Activated CD4-positive, alpha-beta T cell treated with anti-CD3 and anti-CD28 coated beads for 36 hours (primary cell): ENCODE results near the gene SACM1L. TPM values are rescaled to one million over a fixed set of nuclear protein-coding genes. Genes with fewer than 3 reads are reported as not detected.
A peak's percentile ranks its signal among the peaks of the same experiment; 100 is the strongest.

Experiments
- ATAC-seq: fragments of 200-7000 bp; cut with Tn5 transposase; one replicate; pipeline ENCODE4 v1.10.0; 2021; ENCODE audit warnings: mild to moderate bottlenecking, moderate library complexity
- CTCF ChIA-PET: fragments of 350-600 bp; sonication (Branson Sonifier 250); formaldehyde crosslinking; loops from one replicate; lab custom pipeline; 2021; ENCODE audit warnings: antibody characterized with exemption; lab: Charles Lee
- POLR2A ChIA-PET: fragments of 350-600 bp; sonication (Branson Sonifier 250); formaldehyde crosslinking; loops from one replicate; lab custom pipeline; 2021; ENCODE audit warnings: antibody characterized with exemption, inconsistent platforms; lab: Charles Lee
- DNase-seq: peaks from one replicate; pipeline ENCODE4 v3.0.0-alpha.2; 2020
- H3K27ac Mint-ChIP-seq: one replicate; pipeline ENCODE4 v1.8.0; 2021; ENCODE audit warnings: mixed read lengths
- H3K27me3 Mint-ChIP-seq: one replicate; pipeline ENCODE4 v1.8.0; 2021; ENCODE audit warnings: mixed read lengths
- H3K36me3 Mint-ChIP-seq: one replicate; pipeline ENCODE4 v1.8.0; 2021; ENCODE audit warnings: low read depth, mixed read lengths
- H3K4me1 Mint-ChIP-seq: one replicate; pipeline ENCODE4 v1.8.0; 2021; ENCODE audit warnings: mixed read lengths
- H3K4me3 Mint-ChIP-seq: one replicate; pipeline ENCODE4 v1.8.0; 2021; ENCODE audit warnings: mild to moderate bottlenecking, moderate library complexity, mixed read lengths
- H3K9me3 Mint-ChIP-seq: one replicate; pipeline ENCODE4 v1.8.0; 2021; ENCODE audit warnings: low read depth, mixed read lengths
- intact Hi-C, 2 experiments: fragments of 100-400 bp; cut with DNase I in 1 of 2; cut with micrococcal nuclease in 1 of 2; formaldehyde crosslinking; loops; one replicate each; pipeline versions ENCODE4 v1.14.2 to v1.15.1; 2022 to 2024; cut with DNase I, micrococcal nuclease
- total RNA-seq, 2 experiments: library from RNA; stranded (reverse); gene quantifications; one replicate each; pipeline ENCODE4 v1.2.3, GENCODE V29; 2021

The SACM1L gene
- total RNA-seq, 2 experiments from 2014 or later, result 34.2 to 51.8 TPM

DNA sequence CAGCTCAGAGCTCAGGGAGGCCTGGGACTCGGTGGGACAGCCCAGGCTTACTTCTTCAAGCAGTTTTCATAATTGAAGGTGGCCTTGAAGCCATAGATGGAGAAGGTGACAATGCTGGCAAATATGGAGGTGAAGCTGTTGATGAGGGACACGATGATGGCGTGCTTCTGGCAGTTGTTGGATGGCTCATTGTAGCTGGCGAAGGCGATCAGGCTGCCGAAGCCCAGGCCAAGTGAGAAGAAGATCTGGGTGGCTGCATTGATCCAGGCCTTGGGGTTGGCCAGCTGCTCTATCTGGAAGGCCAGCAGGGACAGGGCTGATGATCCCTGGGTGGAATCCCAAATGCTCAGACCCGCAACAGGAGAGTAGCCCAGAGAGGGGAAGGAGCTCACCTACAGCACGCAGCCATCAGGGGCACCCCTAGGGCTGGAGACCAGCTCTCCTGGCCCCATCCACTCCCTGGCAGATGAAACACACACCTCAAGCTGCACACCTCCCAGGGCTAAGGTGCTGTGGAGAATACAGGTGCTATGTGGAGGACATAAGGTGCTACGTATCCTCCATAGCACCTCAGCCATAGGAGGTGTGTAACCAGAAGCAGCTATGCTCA, 82.1 kb downstream of the SACM1L start:
- intact Hi-C loops, result no loop called here
- Mint-ChIP-seq H3K36me3 (no peaks in the 10 kb centered on the region), H3K4me1 (peaks cover 11% of the 10 kb centered on the region), H3K27me3 (peaks cover 12% of the 10 kb centered on the region), H3K27ac (no peak overlapping the region), H3K4me3 (no peak overlapping the region), H3K9me3 (peaks cover 3% of the 10 kb centered on the region)
- ChIA-PET POLR2A (no interaction called here), CTCF (interaction anchor here (0.6 to 1.2 kb wide), 3 partner anchors 12 to 1425 kb away, joined by 3 read pairs; no protein-coding TSS in a partner anchor)
- no peak for DNase-seq
- no peak for ATAC-seq

DNA sequence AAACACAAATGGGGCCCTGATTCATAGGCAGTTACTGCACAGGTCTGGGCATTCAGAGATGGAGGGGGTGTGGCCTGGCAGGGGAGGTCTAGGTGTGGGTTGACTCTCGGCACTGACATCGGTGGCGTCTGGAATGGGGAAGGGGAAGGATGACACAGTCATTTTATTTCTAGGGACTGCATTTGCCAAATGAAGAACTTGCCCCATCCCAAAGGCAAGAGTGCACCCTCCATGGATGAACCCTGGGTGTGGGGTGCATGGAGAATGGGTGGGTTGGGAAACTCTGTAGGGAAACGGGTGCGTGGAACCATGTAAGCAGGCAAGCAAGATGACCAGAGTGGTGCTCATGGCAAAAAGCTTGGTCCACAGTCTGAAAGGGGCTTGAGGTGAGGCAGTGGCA, 82.6 kb downstream of the SACM1L start:
- H3K27ac Mint-ChIP-seq, result no peak overlapping the region
- no peaks in the 10 kb centered on the region for H3K36me3 Mint-ChIP-seq
- CTCF ChIA-PET, result interaction anchor here (1.0 to 1.2 kb wide), 2 partner anchors 13 to 81 kb away, joined by 3 read pairs; no protein-coding TSS in a partner anchor
- ATAC-seq (no peak), DNase-seq (no peak)
- POLR2A ChIA-PET, result no interaction called here
- peaks cover 3% of the 10 kb centered on the region for H3K9me3 Mint-ChIP-seq
- H3K27me3 Mint-ChIP-seq, result peaks cover 12% of the 10 kb centered on the region
- peaks cover 11% of the 10 kb centered on the region for H3K4me1 Mint-ChIP-seq
- intact Hi-C loops, result no loop called here
- no peak overlapping the region for H3K4me3 Mint-ChIP-seq

DNA sequence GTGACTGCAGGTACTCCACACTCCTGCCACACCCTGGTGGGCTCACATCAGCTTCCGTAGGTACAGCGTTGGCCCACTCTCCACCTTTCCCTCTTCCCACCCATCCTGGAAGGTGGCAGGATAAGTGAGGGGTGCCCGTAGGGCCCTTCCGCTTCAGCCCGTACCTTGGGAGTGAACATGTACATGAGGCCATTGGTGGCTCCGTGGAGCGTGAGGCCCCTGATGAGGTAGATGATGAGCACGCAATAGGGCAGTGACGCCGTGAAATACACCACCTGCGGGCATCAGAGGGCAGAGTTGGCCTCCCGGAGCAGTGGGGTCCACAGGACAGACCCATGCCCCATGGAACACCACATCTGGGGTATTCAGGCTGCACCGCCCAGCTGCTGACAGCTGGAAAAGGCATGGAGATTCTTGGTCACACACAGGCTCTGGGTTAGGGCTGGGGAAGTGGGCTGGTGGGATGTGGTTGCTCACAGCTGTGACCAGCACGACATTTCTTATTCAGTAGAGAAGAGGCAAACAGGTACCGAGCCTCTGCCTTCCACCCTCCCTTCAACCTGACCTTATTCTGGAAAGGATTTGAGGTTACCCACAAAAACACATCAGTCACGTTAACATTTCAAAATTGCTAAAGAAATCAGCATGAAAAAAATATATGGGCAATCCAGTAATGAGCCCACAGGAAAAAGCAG, 83.3 kb downstream of the SACM1L start:
- H3K9me3 Mint-ChIP-seq, result peaks cover 1% of the 10 kb centered on the region
- H3K36me3 Mint-ChIP-seq, result no peaks in the 10 kb centered on the region
- ATAC-seq (peak; percentile 44), DNase-seq (peak; percentile 33)
- peaks cover 12% of the 10 kb centered on the region for H3K27me3 Mint-ChIP-seq
- CTCF ChIA-PET, result interaction anchor here (1.2 kb wide), 1 partner anchor 80 kb away, joined by 3 read pairs; no protein-coding TSS in a partner anchor
- peaks cover 11% of the 10 kb centered on the region for H3K4me1 Mint-ChIP-seq
- POLR2A ChIA-PET, result no interaction called here
- intact Hi-C loops, result no loop called here
- no peak overlapping the region for H3K4me3 Mint-ChIP-seq
- no peak overlapping the region for H3K27ac Mint-ChIP-seq

DNA sequence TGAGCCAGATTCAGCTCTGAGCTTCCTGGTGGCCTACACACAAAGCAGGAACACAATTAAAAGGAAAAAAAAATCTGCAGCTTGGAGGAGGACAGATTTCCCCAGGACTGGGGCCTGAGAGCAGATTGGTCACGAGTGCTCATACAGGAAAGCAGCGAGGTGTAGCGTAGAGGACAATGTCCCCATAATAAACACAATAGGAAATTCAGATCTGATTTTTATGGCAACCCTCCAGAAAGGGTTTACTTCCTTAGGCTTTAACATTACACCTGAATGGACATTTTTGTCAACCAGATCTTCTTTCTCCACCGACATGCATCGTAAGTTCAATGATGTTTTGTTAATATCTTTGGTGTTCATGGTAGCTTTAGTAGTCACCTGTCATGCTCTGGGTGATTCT, 83.9 kb downstream of the SACM1L start:
- DNase-seq (no peak), ATAC-seq (no peak)
- Mint-ChIP-seq H3K4me3 (no peak overlapping the region), H3K4me1 (peaks cover 11% of the 10 kb centered on the region), H3K27ac (no peak overlapping the region), H3K36me3 (no peaks in the 10 kb centered on the region), H3K9me3 (no peaks in the 10 kb centered on the region), H3K27me3 (peaks cover 12% of the 10 kb centered on the region)
- ChIA-PET CTCF (interaction anchor here (1.3 kb wide), 1 partner anchor 305 kb away, joined by 3 read pairs; no protein-coding TSS in a partner anchor), POLR2A (no interaction called here)
- intact Hi-C loops, result no loop called here

DNA sequence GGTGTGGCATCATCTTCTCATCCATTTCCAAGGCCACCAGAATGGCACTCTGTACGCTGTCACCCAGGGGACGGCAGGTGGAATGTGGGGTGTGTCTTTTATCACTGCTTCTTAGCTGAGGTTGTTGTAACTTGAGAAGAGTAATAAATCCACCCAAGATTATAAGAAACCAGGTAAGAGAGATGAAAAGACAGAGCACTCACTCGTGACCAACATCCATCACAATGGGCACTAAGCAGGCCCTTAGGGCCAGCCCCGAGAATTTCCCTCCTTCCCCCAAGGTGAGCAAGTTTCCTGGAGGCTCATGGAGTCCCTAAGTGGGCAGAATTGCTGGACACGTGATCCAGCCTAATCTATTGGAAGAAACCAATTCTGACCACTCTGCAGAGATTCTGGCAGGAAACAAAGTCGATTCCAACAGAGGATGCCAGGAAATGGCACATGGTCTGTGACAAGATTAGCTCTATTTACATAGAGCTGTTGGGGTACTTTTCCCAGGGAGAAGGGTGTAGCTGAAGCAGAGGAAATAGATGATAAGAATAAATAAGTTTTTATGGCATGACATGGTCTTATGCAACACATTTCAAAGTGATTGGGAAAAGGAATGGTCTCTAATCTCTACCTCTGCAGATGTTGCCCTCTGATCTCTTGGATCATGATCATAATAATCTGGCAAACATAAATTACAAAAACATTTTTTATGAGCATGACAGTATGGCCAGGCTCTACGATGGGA, 84.7 kb downstream of the SACM1L start:
- no peak overlapping the region for H3K27ac Mint-ChIP-seq
- intact Hi-C loops, result no loop called here
- H3K4me3 Mint-ChIP-seq, result no peak overlapping the region
- no peak for ATAC-seq
- DNase-seq, result no peak
- peaks cover 7% of the 10 kb centered on the region for H3K27me3 Mint-ChIP-seq
- peaks cover 11% of the 10 kb centered on the region for H3K4me1 Mint-ChIP-seq
- H3K9me3 Mint-ChIP-seq, result no peaks in the 10 kb centered on the region
- H3K36me3 Mint-ChIP-seq, result no peaks in the 10 kb centered on the region
- ChIA-PET POLR2A (no interaction called here), CTCF (interaction anchor here (1.0 to 1.3 kb wide), 3 partner anchors 146 to 304 kb away, joined by 3 read pairs; no protein-coding TSS in a partner anchor)

DNA sequence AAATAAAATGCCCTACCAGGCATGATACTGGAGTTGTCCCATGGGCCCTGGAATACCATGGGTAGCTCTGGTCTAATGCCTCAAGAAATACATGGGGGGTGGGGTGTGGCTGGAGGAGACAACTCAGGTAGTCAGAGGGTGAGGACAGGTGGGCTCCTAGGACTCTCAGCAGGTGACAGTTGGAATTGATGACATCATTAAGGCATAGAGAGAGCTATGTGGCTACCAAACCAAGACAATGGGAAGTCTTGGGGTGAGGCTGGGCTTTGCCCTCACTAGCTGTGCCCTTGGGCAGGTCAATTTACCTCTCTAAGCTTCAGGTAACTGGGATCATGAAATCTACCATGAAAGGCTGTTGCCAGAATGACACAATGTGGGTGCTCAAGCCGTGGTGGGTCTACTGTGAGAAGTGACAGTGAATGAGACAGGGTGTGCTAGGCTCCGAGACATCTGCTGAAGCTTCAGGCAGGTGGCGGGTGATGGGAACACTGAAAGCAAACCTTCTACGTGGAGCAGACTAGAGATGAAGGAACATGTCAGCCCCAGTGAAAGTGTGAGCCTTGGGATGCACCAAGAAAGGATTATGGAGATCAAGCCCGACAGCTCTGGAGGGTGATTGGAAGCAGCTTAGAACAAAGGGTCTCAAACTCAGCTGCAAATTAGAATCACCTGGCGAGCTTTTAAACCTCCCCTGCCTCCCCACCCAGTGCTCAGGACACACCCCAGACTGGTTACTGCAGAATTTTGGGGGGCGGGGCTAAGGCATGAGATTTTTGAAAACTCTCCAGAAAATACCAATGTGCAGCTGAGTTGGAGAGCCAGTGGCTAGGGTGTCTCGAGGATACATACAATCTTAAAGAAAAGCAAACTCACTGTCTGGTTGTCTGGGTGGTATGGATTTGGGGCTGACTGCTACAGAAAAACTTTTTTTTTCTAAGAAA, 85.7 kb downstream of the SACM1L start:
- POLR2A ChIA-PET, result interaction anchor here (0.7 kb wide), 1 partner anchor 38 kb away, joined by 10 read pairs; no protein-coding TSS in a partner anchor
- DNase-seq (no peak), ATAC-seq (no peak)
- Mint-ChIP-seq H3K27me3 (peaks cover 7% of the 10 kb centered on the region), H3K36me3 (no peaks in the 10 kb centered on the region), H3K4me3 (no peak overlapping the region), H3K27ac (no peak overlapping the region), H3K4me1 (peaks cover 11% of the 10 kb centered on the region), H3K9me3 (no peaks in the 10 kb centered on the region)
- CTCF ChIA-PET, result interaction anchor here (0.6 to 1.3 kb wide), 4 partner anchors 145 to 305 kb away, joined by 3 to 4 read pairs (median 3); no protein-coding TSS in a partner anchor
- intact Hi-C loops, result no loop called here

DNA sequence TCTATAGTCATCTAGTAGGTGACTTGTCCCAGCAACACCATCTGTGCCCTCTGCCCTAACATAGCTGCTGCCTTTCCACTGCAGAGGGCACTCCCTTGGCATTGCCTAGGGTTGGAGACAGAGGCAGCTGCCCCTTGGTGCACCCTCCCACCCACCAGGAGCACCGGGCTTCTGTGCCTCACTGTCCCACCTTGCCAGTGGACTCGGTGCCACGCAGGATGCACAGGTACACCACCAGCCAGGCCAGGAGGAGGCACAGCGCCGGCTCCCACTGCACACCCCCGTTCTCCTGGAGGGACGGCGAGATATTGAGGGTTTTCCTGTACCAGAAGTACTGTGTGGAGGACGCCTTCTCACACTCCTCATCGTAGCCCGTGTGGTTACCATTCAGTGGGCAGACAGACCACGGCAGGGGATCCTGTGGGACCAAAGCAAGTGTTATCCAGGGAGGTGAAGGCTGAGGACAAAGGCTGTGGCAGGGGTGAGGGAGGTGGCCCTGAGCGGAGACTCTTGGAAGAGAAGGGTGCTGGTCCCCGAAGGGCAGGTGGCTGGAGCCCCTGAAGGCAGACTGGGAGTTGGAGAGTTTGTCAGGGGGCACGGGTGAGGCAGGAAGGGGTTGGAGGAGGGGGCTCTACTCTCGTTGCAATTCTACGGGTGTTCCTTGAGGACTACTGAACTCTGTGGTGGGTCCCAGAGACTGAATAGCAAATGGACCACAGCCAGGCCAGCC, 86.5 kb downstream of the SACM1L start:
- CTCF ChIA-PET, result no interaction called here

DNA sequence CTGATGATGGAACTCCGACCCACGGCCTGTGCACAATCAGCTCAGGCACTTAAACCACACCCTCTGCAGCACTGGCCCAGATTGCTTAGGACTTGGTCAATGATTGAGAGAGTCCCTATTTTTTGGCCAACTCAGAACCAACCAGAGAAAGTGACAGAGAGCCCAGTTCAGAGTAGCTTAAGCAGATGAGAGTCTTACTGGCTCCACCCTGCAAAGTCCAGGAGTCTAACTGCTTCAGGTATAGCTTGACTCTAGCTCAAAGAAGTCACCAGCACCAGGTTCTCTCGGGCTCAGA, 87.1 kb downstream of the SACM1L start:
- intact Hi-C loops, result no loop called here
- Mint-ChIP-seq H3K36me3 (no peaks in the 10 kb centered on the region), H3K27me3 (peaks cover 7% of the 10 kb centered on the region), H3K27ac (no peak overlapping the region), H3K9me3 (no peaks in the 10 kb centered on the region), H3K4me1 (peaks cover 11% of the 10 kb centered on the region), H3K4me3 (no peak overlapping the region)
- ATAC-seq (no peak), DNase-seq (no peak)
- CTCF ChIA-PET, result no interaction called here
- POLR2A ChIA-PET, result no interaction called here

More for the DNA sequence above, 86.5 kb downstream of the SACM1L start:
- Mint-ChIP-seq H3K4me3 (no peak overlapping the region), H3K9me3 (no peaks in the 10 kb centered on the region), H3K27me3 (peaks cover 7% of the 10 kb centered on the region), H3K36me3 (no peaks in the 10 kb centered on the region), H3K27ac (no peak overlapping the region), H3K4me1 (peaks cover 11% of the 10 kb centered on the region)
- POLR2A ChIA-PET, result no interaction called here
- DNase-seq, result no peak
- ATAC-seq, result no peak
- intact Hi-C loops, result no loop called here

DNA sequence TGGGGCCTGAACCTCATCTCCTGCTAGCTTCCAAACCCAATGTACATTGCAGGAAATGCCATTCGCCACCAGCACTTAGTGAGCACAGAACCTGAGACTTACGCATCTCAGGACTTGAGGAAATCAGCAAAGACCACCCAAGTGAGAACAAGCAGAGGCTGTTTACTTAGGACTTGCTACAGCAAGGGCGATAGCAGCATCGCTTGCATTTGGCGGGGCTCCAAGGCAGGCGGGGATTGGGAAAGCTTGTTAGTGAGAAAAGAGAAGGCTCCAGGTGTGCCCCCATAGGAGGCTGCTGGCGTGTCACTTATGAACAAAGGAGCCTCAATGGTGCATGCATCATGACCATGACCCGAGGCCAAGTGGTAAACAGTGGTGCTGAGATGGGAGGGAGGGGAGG, 87.4 kb downstream of the SACM1L start:
- CTCF ChIA-PET, result no interaction called here
- Mint-ChIP-seq H3K27me3 (peaks cover 7% of the 10 kb centered on the region), H3K27ac (no peak overlapping the region), H3K36me3 (no peaks in the 10 kb centered on the region), H3K9me3 (no peaks in the 10 kb centered on the region), H3K4me1 (peaks cover 11% of the 10 kb centered on the region), H3K4me3 (no peak overlapping the region)
- DNase-seq (no peak), ATAC-seq (no peak)
- POLR2A ChIA-PET, result no interaction called here
- intact Hi-C loops, result no loop called here

DNA sequence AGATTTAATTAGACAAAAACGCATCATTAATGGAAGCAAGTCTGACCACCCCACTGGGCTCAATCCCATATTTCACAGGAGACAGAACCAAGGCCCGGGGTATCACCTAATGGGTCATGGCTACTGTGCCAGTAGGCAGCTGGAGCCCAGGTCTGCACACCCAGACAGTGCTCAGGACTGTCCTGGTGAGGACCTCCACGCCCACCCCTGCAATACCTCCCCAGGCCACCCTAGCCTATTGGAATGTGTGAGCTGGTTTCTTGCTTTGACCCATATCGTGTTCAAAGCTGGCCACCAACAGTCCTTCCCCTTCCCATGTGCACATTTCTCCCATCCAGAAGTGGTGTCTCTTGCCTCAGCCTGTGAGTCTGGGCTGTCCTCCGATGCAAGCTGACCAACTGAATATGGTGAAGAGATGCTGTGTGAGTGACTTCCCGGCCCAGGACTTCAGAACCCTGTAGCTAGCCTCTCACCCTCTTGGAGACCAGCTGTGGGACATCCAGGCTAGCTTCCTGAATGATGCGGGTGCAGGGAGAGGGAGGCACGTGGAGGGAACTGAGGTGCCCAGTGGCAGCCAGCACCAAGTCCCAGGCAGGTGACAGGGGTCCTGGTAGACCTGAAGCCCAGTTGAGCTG, 88.0 kb downstream of the SACM1L start:
- ChIA-PET CTCF (no interaction called here), POLR2A (no interaction called here)
- peaks cover 11% of the 10 kb centered on the region for H3K4me1 Mint-ChIP-seq
- H3K27ac Mint-ChIP-seq, result no peak overlapping the region
- H3K27me3 Mint-ChIP-seq, result peaks cover 4% of the 10 kb centered on the region
- DNase-seq (no peak), ATAC-seq (no peak)
- intact Hi-C loops, result no loop called here
- no peaks in the 10 kb centered on the region for H3K9me3 Mint-ChIP-seq
- H3K4me3 Mint-ChIP-seq, result no peak overlapping the region
- H3K36me3 Mint-ChIP-seq, result no peaks in the 10 kb centered on the region
